GM12878 (cell line): ENCODE results near the gene TAF1L.

Source experiments
- BACH1 ChIP-seq: fragments of 450-650 bp; IDR thresholded peaks from 2 replicates; pipeline ENCODE4 v1.6.1; 2017; ENCODE audit warnings: mild to moderate bottlenecking, borderline replicate concordance
- BCLAF1 ChIP-seq: fragments of 450-650 bp; IDR thresholded peaks from 2 replicates; pipeline ENCODE4 v1.6.1; 2017; ENCODE audit warnings: antibody characterized with exemption, mild to moderate bottlenecking, moderate library complexity
- CREB1 ChIP-seq: IDR thresholded peaks from 2 replicates; pipeline ENCODE4 v1.6.1; 2012; ENCODE audit warnings: low read depth, mild to moderate bottlenecking, inconsistent platforms
- EZH2 ChIP-seq: IDR thresholded peaks from 2 replicates; pipeline ENCODE4 v1.6.1; 2012; ENCODE audit warnings: low read depth, mild to moderate bottlenecking, control low read depth, inconsistent platforms, low read length, borderline replicate concordance; ENCODE audit not compliant: control insufficient read depth
- JUND ChIP-seq: IDR thresholded peaks from 2 replicates; pipeline ENCODE4 v1.6.1; 2012; ENCODE audit warnings: low read depth, mild to moderate bottlenecking, low read length, improper control_type of control experiment, moderate library complexity
- MAX ChIP-seq: IDR thresholded peaks from 2 replicates; pipeline ENCODE4 v1.6.1; 2012; ENCODE audit warnings: low read depth, low read length, improper control_type of control experiment
- POLR2A ChIP-seq: IDR thresholded peaks from 2 replicates; pipeline ENCODE4 v1.6.1; 2011; ENCODE audit warnings: low read depth, mild to moderate bottlenecking, low read length
- POLR2AphosphoS5 ChIP-seq: IDR thresholded peaks from 2 replicates; pipeline ENCODE4 v1.6.1; 2011; ENCODE audit warnings: mild to moderate bottlenecking, low read length, inconsistent platforms
- SIN3A ChIP-seq: IDR thresholded peaks from 2 replicates; pipeline ENCODE4 v1.6.1; 2012; ENCODE audit warnings: low read depth, low read length, improper control_type of control experiment
- SPI1 ChIP-seq: IDR thresholded peaks from 2 replicates; pipeline ENCODE4 v1.6.1; 2011; ENCODE audit warnings: low read depth, mild to moderate bottlenecking, low read length, moderate library complexity, borderline replicate concordance; ENCODE audit not compliant: insufficient read depth
- ZSCAN29 ChIP-seq: fragments of 450-650 bp; IDR thresholded peaks from 2 replicates; pipeline ENCODE4 v1.6.1; 2017; ENCODE audit warnings: mild to moderate bottlenecking, moderate library complexity
- TF ChIP-seq, protein P1 (sequence below): IDR thresholded peaks from 2 replicates; pipeline ENCODE4 v1.6.1; 2012; ENCODE audit warnings: low read depth, low read length, improper control_type of control experiment
- TF ChIP-seq, protein P2 (sequence below), 3 experiments: IDR thresholded peaks in 2 of 3; conservative IDR thresholded peaks in 1 of 3; 2 replicates each; pipeline ENCODE4 v1.5.1; 2011; ENCODE audit warnings: low read depth in 3 of 3, low read length in 3 of 3, mild to moderate bottlenecking in 3 of 3, control low read depth in 2 of 3, moderate library complexity in 2 of 3, inconsistent platforms in 1 of 3, mixed read lengths in 1 of 3; ENCODE audit not compliant: control insufficient read depth in 2 of 3, insufficient read depth in 1 of 3; ENCODE audit errors: extremely low read depth in 1 of 3

GRCh38 chr9:32622948-32623347, 12.5 kb downstream of the TAF1L start:
- TF ChIP-seq JUND (no peak), BACH1 (no peak), SIN3A (no peak), EZH2 (no peak), ZSCAN29 (no peak), CREB1 (no peak), POLR2AphosphoS5 (no peak), SPI1 (no peak), MAX (no peak), BCLAF1 (no peak), POLR2A (no peak)
- TF ChIP-seq, protein P1, sequence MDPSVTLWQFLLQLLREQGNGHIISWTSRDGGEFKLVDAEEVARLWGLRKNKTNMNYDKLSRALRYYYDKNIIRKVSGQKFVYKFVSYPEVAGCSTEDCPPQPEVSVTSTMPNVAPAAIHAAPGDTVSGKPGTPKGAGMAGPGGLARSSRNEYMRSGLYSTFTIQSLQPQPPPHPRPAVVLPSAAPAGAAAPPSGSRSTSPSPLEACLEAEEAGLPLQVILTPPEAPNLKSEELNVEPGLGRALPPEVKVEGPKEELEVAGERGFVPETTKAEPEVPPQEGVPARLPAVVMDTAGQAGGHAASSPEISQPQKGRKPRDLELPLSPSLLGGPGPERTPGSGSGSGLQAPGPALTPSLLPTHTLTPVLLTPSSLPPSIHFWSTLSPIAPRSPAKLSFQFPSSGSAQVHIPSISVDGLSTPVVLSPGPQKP = no peak
- TF ChIP-seq, protein P2, sequence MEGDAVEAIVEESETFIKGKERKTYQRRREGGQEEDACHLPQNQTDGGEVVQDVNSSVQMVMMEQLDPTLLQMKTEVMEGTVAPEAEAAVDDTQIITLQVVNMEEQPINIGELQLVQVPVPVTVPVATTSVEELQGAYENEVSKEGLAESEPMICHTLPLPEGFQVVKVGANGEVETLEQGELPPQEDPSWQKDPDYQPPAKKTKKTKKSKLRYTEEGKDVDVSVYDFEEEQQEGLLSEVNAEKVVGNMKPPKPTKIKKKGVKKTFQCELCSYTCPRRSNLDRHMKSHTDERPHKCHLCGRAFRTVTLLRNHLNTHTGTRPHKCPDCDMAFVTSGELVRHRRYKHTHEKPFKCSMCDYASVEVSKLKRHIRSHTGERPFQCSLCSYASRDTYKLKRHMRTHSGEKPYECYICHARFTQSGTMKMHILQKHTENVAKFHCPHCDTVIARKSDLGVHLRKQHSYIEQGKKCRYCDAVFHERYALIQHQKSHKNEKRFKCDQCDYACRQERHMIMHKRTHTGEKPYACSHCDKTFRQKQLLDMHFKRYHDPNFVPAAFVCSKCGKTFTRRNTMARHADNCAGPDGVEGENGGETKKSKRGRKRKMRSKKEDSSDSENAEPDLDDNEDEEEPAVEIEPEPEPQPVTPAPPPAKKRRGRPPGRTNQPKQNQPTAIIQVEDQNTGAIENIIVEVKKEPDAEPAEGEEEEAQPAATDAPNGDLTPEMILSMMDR (IDR thresholded peaks at IDR 0.05 in 2 of 3, conservative IDR thresholded peaks at IDR 0.05 in 1 of 3; ENCODE audit: control insufficient read depth in 2 of 3, extremely low read depth in 1 of 3, insufficient read depth in 1 of 3, low read depth in 3 of 3, low read length in 3 of 3) = no peak
